Stimulated activated effector memory CD8-positive, alpha-beta T cell treated with anti-CD3 and anti-CD28 coated beads, Interleukin-12 subunit alpha, Interleukin-12 subunit beta, amount 100 ng/mL, for 72 hours (primary cell): ENCODE data around the gene IL37.

Source experiments
- ATAC-seq: fragments of 150-1000 bp; cut with Tn5 transposase; 2 replicates; pipeline ENCODE4 v1.10.0; 2021
- DNase-seq, 2 donors: peaks; one replicate each; pipeline ENCODE4 v3.0.0; 2021 to 2022; ENCODE audit warnings: low spot score in 2 of 2
- H3K27ac Mint-ChIP-seq: one replicate; pipeline ENCODE4 v1.8.0; 2022; ENCODE audit warnings: mild to moderate bottlenecking, mixed read lengths
- H3K36me3 Mint-ChIP-seq: one replicate; pipeline ENCODE4 v1.8.0; 2022; ENCODE audit warnings: mild to moderate bottlenecking, mixed read lengths
- H3K4me1 Mint-ChIP-seq: one replicate; pipeline ENCODE4 v1.8.0; 2022; ENCODE audit warnings: mixed read lengths
- H3K4me3 Mint-ChIP-seq: one replicate; pipeline ENCODE4 v1.8.0; 2022; ENCODE audit warnings: mild to moderate bottlenecking, mixed read lengths
- H3K9me3 Mint-ChIP-seq: one replicate; pipeline ENCODE4 v1.8.0; 2022; ENCODE audit warnings: mixed read lengths

IL37 gene

DNA sequence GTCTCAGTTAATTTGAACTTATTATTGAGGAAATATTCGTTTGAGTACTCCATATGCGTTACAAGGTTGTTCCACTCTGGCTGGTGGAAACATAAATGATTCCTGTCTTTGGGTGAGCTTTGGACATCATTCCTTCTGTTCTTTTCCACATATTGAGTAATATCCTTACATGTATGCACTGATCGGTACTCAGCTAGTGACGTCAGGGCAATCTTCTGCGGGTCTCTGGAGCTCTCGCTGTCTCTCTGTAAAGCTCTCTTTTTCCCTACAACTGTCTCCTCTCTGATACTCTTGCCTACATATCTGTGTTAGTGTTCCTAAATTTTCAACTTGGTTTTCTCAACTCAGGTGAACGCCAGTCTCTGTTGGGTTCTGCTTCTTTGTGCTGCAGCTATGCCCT, 43.4 kb downstream of the IL37 start:
- DNase-seq = no peak
- Mint-ChIP-seq H3K9me3 (no peaks in the 10 kb centered on the region), H3K4me1 (no peaks in the 10 kb centered on the region), H3K36me3 (no peaks in the 10 kb centered on the region), H3K27ac (no peak overlapping the region), H3K4me3 (no peak overlapping the region)
- no peak for ATAC-seq

DNA sequence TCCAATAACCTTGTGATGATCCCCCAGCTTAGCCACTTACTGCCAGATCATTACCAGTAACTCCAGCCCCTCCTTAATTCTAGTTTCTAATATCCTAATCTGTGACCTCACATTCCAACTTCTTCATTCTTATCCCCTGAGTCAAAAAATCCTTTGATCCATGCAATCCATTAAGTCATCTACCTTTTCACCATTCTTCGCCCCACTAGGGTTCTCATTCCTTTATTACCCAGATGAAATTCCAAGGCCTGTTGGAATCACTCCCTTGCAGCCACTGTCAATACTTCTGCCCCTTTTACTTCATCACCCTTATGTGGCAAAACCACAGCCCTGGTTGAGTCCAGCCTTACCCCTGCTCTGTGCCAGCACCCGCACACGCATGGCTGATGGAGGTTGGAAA, 46.5 kb downstream of the IL37 start:
- no peak for ATAC-seq
- H3K36me3 Mint-ChIP-seq = no peaks in the 10 kb centered on the region
- no peaks in the 10 kb centered on the region for H3K4me1 Mint-ChIP-seq

DNA sequence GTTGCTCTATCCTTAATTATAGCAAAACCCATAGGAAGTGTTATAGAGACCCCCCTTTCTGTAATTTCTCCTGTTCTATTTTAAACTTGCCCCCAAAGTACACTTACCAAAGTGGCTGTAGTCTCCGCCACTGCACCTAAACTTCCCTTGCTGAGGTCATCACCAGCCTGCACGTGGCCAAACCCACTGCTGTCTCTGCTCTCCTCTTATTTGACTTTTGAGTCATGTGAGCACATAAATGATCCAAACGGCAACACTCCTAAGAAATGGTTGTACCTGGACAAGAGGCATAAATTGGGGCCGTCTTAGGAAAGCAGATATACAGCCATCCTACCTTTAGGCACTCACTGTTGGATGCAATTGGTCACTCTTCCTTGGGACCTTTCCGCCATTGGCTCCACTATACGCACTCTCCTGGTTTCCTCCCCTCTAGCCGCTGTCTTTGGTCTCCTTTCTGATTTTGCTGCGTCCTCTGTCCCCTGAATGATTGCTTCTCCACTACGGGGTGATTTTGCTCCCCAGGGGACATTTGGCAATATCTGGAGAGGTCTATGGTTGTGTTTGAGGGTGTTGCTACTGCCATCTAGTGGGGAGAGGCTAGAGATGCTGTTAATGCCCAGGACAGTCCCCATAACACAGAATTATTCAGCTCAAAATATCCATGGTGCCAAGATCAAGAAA, 47.6 kb downstream of the IL37 start:
- no peaks in the 10 kb centered on the region for H3K4me1 Mint-ChIP-seq
- DNase-seq (peak in 1 of 2 donors; percentile 54), ATAC-seq (peak; percentile 78)
- H3K9me3 Mint-ChIP-seq = no peaks in the 10 kb centered on the region
- no peak overlapping the region for H3K27ac Mint-ChIP-seq
- no peaks in the 10 kb centered on the region for H3K36me3 Mint-ChIP-seq
- no peak overlapping the region for H3K4me3 Mint-ChIP-seq

More for the DNA sequence above, 46.5 kb downstream of the IL37 start:
- Mint-ChIP-seq H3K9me3 (no peaks in the 10 kb centered on the region), H3K27ac (no peak overlapping the region), H3K4me3 (no peak overlapping the region)
- DNase-seq = no peak

DNA sequence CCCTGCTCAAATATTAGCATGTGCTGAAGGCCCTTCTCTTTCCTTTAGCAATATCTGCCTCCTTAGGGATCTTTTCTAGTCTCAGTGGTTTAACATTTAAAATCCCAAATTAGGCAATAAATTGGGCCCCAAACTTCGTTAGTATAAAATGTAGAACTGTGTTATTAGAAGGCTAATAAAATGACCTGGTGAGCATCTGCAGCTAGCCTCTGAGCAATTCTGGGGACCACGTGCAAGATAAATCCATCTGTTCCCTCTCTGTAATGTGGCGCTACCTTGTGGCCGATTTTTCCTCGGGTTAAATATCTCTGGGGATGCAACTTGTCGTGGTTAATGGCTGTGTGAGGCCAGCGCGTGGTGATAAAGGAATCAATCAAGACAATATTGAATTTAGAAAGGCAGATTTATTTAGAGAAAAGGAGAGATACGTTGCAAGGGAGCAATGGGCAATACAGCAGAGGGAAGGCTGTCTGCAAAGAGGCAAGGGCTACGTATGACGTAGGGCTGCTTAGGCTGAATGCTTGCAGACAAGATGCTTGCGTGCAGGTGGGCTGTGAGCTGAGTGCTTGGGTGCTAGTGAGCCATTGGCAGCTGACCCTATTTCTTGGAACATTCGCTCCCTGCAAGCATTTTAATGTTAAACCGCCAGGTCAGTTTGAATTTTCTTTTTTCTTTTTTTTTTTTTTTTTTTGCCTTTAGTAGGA, 48.3 kb downstream of the IL37 start:
- H3K36me3 Mint-ChIP-seq = no peaks in the 10 kb centered on the region
- no peaks in the 10 kb centered on the region for H3K9me3 Mint-ChIP-seq
- no peak overlapping the region for H3K4me3 Mint-ChIP-seq
- ATAC-seq (no peak), DNase-seq (peak in 1 of 2 donors; percentile 26)
- H3K27ac Mint-ChIP-seq = no peak overlapping the region
- H3K4me1 Mint-ChIP-seq = no peaks in the 10 kb centered on the region

DNA sequence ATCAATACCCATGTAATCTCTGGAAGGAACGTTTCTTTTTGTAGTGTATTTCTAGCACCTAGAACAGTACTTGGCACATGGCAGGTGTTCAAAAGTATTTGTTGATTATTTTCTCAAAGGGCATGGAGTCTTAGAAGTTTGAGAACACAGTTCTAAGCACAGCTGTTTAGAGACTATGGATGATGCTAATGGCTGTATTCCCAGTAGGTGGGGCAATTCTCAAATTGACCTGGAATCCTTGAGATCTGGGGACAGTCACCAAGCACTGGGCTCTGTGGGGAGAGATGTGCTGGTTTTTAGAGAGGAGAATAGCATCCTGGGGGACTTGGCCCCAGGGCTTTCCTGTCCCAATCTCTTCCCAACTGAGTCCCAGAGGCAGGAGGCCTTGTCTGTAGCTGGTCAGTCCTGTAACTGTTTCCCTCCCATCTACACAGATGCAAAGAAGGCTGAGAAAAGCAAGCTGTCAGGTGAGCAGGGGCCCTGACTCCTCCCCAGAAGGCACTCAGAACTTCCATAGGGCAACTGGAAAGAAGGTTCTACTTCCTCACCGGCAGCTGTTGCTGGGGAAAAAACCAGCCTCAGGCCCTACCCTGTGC, 49.4 kb downstream of the IL37 start:
- peak in 1 of 2 donors; percentile 34 for DNase-seq

DNA sequence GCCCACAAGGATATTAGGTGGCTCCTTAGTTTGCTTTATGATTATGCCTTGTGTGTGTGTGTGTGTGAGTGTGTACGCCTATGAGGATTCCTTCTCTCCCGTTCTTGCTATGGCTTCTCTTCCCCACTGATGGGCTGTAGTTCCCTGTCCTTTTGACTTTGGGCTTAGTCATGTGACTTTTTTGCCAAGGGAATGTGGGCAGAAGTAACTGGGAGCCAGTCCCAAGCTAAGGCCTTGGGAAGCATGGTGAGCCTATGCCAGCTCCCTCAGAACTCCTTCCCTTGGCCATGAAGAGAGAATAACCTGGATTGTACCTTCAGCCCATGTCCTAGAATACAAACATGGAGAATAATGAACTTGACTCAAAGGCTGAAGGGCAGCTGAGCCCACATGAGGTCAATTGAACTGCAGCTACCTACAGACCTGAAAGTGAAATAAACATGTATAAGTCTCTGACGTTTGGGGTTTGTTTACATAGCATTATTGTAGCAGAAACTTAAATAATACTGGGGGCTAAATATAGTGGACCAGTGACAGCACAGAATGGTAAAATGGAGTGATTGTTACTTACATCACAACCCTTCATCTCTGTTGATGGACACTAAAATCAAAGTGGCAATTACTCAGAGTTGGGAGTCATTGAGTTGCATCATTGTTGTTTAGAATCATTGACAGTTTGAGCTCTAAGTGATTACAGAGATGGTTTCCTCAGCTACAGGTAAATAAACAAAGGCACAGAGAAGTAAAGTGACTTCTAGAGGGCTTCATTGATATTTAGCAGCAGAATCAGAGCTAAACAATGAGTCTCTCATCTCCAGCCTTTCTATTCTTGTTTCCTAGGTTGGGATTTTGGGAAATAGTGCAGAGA, 51.6 kb downstream of the IL37 start:
- DNase-seq (peak in 1 of 2 donors; percentile 30), ATAC-seq (no peak)
- H3K27ac Mint-ChIP-seq = no peak overlapping the region
- no peaks in the 10 kb centered on the region for H3K9me3 Mint-ChIP-seq
- H3K36me3 Mint-ChIP-seq = no peaks in the 10 kb centered on the region
- H3K4me3 Mint-ChIP-seq = no peak overlapping the region
- no peaks in the 10 kb centered on the region for H3K4me1 Mint-ChIP-seq

More for the DNA sequence above, 49.4 kb downstream of the IL37 start:
- Mint-ChIP-seq H3K36me3 (no peaks in the 10 kb centered on the region), H3K27ac (no peak overlapping the region), H3K9me3 (no peaks in the 10 kb centered on the region), H3K4me3 (no peak overlapping the region), H3K4me1 (no peaks in the 10 kb centered on the region)
- no peak for ATAC-seq

DNA sequence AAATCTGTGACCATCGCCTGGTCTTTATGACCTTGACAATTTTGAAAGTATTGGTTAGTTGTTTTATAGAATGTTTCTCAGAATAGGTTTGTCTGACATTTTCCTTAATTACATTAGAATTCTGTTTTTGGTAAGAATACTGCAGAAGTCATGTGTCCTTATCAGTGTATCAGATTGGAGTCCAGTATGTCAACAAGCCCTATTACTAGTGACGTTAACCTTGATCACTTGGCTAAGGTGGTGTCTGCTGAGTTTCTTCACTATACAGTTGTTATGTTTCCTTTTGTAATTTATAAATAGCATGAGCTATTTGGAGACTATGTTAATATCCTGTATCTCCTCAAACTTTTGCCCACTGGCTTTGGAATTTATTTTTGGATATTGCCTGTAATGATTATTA, 56.1 kb downstream of the IL37 start:
- H3K27ac Mint-ChIP-seq = no peak overlapping the region
- H3K4me3 Mint-ChIP-seq = no peak overlapping the region
- no peaks in the 10 kb centered on the region for H3K9me3 Mint-ChIP-seq
- H3K4me1 Mint-ChIP-seq = no peaks in the 10 kb centered on the region
- DNase-seq = no peak
- H3K36me3 Mint-ChIP-seq = no peaks in the 10 kb centered on the region
- no peak for ATAC-seq
